ENCODE data around the gene MTERF4.

MTERF4 gene

GRCh38 chr2:241087420-241088268 is 14.4 kb downstream of the MTERF4 start:
- no peak for FAIRE-seq

GRCh38 chr2:241084856-241085444 is 17.1 kb downstream of the MTERF4 start:
- FAIRE-seq, result no peak

DNA sequence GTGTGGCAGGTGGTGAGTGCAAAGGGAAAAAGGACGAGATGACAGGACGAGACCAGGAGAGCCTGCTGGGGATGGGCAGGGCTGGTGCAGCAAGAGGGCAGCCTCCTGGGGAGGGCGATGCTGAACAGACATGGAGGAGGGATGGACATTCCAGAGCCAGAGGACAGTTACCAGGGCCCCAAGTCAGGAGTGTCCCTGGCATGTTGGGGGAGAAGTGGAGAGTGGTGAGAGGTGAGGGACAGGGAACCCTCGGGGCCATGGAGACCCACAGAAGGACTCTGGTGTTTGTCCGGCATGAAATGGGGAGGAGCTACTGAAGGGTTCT is 19.0 kb downstream of the MTERF4 start:
- no peak for FAIRE-seq

- no peak for FAIRE-seq
These were observed 19.6 kb downstream of the MTERF4 start for GRCh38 chr2:241082341-241083090.

GRCh38 chr2:241081643-241082340 is 20.3 kb downstream of the MTERF4 start:
- no peak for FAIRE-seq

- no peak for FAIRE-seq
These were observed 20.9 kb downstream of the MTERF4 start for GRCh38 chr2:241081190-241081642.

GRCh38 chr2:241080405-241081189 is 21.5 kb downstream of the MTERF4 start:
- FAIRE-seq, result no peak

DNA sequence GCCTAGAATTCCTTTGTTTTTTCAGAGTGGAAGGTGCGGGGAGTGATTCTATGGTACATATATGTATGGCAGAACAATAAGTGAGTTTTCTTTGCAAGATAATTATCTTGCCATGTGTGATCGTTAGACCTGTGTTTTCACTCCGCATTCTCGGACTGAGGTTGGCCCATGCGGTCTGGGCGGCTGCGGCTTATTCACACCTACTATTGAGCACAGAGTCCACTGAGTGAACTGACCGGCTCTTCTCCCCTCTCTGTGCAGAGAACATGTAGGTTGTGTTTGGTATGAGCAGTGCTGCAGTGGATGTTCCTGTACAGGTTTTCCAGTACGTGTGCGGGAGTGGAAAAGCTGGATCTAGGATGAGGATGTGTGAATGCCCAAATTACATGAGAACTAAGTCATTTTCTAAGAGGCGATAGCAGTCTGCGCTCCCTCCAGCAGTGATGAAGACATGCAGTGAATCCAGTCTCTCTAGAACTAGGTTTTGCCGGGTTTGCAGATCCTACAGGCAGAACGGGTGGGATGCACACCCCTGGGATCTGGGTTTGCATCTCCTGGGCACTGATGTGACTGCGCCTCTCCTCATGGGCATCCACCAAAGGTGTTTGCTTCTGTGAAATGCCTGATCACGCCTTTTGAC is 27.1 kb downstream of the MTERF4 start:
- no peak for FAIRE-seq

GRCh38 chr2:241074065-241074818 is 27.8 kb downstream of the MTERF4 start:
- FAIRE-seq, result no peak

GRCh38 chr2:241073166-241074064 is 28.7 kb downstream of the MTERF4 start:
- FAIRE-seq, result no peak

DNA sequence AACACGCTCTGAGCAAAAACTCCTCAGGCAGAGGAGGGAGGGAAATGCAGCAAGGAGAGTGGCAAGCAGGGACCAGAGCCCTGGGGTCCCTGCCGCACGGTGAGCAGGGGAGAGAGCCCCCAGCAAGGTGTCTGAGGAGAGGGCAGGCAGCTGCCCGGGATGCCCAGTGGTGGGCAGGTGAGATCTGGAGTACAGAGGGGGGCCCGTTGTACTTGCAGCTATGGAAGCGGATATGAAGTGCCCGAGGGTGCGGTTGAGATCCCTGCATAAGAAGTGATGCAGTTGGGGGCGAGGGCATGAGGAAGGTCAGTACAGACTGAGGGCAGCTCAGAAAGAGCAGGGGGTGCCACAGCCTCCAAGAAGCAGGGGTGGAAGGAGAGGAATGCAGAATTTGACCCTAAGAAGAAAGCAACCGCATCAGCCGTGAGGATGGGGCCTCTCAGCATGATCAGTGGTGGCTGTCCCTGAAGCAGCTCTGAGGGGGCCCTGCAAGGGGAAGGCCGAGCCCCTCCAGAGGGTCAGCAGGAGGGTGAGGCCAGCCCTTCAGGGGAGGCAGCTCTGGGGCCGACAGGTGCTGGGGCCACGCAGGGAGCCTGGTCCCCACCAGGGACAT is 29.4 kb downstream of the MTERF4 start:
- FAIRE-seq, result no peak

DNA sequence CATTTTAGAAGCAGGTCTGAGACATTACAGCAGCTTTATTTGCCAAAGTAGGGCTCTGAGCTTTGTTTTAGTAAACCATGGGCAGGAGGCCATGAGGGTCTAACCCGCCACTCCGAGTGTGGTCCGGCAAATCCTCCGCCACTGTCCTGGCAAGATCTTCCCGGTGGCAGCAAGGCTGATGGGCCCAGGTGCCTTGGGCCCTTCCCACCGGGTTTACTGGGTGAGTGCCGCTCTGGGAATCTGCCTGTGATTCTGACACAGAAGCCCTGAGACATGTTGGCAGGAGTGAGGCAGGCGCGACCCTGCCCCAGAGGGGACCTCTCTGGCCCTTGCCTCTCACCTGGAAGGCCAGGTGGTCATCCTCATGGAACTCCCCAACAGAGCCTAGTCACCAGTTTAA is 29.9 kb downstream of the MTERF4 start:
- no peak for FAIRE-seq

- FAIRE-seq, result no peak
These were observed 30.4 kb downstream of the MTERF4 start for GRCh38 chr2:241071677-241072111.

DNA sequence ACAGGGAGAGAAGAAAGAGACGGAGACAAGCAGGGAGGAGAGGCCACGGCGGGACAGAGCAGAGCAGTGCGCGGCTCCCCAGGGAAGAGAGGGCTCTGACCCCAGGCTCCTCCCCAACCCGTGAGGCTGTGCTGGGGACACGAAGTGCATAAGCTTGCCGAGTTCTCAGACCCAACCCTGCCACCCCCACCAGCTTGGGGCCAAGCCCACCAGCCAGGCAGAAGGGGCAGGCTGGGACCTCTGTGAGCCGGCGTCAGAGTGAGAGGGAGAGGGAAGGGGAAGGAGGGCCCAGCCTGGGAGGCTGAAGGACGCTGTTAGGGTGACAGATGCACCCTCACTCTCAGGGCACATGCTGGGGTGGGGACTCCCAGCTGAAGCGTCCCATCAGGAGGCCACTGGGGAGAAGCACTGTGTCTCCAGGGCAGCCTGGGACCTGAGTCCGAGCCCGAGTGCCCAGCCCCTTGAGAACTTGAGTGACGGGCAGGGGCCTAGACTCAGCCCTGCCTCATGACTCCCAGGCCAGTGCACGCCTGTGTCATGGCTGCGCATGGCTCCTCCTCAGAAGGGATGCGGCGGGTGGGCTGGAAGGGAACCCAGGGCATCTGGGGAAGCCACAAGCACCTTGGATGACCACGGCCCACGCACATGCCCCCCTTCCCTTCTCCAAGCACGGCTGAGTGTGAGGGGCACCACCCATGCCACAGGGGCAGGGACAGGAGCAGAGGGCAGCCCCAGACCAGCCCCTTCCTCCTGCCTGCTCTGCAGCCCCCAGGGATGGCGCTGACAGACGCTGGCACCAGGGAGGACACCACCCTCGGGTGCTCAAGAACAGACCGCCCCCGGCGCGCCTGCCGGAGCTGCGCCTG is 31.0 kb downstream of the MTERF4 start:
- FAIRE-seq, result no peak

DNA sequence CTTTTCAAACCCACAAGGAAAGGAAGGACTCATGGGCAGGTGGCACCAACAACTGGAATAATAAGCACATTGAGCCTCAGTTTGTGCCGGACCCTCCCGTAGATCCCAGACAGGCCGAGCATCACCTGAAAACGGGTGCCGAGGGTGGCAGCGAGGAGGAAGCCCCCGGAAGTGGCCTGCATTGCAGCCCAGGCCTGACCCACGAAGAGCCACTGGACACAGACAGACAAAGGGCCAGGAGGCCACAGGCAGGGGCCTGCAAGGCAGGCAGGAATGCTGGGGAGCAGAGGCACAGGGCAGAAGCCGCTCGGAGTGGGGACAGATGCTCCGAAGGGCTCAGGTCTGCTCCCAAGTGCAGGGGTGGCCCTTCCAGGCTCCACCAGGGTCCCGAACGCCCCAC is 31.7 kb downstream of the MTERF4 start:
- FAIRE-seq, result no peak

- no peak for FAIRE-seq
These were observed 32.2 kb downstream of the MTERF4 start for GRCh38 chr2:241069821-241070281.

DNA sequence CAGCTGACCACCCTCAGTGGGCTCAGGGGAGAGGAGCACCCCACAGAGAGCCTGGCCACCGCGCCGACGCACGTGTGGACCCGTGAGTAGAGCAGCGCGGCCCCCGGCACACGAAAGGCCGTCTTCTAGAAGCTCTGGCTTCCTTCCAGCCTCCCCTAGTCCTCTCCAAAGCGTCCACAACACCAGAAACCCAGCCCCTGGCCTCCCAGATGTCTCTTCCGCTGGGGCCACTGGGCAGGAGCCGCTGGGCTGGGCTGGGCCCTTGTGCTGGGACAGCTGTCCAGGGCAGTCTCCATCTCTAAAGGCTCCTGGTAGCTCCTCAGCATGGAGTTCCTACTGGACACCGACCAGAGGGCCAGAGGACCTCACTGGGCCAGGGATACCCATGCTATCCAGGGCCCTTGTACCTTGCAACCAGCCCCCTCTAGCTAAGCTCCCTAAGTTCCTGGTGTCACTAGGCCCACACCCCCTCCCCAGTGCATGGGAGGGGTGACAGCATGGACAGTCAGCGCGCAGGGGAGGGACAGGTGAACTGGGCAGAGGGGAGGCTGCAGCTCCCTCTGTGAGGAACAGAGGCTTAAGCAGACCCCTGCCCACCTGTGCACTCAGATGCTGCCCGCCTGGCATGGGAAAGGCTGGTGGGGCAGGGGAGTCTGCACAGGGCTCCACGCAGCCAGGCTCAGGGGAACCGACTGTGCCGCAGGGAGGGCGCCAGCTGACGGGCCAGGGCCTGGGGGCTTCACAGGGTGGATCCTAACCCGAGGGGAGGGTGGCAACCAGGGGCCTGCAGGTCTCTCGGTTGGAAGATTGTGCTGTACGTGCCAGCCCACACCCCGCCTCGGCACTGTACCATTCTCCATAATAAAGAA is 32.9 kb downstream of the MTERF4 start:
- FAIRE-seq, result no peak

All from islet of Langerhans (tissue), 1 donor.